GM19467 (cell line): ENCODE measurements around the gene PPARD.

ENCODE experiments used
- ATAC-seq: cut with Tn5 transposase; IDR thresholded peaks from one replicate; pipeline ENCODE4 v1.9.1; 2021; ENCODE audit warnings: mild to moderate bottlenecking, moderate library complexity; ENCODE audit not compliant: unreplicated experiment

PPARD gene

DNA sequence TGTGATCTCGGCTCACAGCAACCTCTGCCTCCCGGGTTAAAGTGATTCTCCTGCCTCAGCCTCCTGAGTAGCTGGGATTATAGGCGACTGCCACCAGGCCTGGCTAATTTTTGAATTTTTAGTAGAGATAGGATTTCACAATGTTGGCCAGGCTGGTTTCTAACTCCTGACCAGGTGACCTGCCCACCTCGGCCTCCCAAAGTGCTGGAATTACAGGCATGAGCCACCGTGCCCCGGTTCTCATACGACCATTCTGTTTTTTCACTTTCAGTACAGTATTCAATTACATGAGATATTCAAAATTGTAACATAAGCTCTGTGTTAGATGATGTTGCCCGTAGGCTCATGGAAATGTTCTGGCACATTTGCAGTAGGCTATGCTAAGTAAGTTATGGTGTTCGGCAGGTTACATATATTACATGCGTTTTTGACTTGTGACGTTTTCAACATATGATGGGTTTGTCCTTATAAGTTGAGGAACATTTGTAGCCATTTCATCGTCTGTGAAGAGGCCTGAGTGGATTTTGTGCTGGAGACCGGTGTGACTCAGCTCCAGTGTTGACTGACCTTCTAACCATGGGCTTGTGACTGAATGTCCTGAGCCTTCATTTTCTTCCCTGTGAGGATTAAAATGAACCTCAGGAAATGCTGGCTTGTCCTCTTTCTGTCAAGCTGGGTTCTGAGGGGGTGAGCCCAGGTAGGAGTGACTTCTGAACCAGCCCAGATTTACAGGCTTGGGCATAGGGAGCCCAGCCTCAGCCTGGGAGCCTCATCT lies 12.2 kb downstream of the PPARD start:
- no peak for ATAC-seq

DNA sequence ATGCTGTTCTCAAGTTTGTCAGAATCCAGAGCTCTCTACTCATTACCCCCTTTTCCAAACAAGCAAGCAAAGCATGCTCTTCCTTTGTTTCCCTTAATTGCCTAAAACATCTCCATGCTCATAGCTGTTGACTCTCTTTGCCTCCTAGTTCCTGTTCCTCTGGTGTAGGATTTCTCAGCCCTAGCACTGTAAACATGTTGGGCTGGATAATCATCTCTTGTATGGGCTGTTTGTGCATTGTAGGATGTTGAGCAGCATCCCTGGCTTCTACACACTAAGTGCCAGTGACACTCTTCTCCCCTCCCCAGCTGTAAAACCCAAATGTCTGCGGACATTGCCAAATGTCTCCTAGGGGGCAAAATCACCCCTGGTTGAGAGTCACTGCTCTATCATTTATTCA lies 14.0 kb downstream of the PPARD start:
- ATAC-seq, result no peak

DNA sequence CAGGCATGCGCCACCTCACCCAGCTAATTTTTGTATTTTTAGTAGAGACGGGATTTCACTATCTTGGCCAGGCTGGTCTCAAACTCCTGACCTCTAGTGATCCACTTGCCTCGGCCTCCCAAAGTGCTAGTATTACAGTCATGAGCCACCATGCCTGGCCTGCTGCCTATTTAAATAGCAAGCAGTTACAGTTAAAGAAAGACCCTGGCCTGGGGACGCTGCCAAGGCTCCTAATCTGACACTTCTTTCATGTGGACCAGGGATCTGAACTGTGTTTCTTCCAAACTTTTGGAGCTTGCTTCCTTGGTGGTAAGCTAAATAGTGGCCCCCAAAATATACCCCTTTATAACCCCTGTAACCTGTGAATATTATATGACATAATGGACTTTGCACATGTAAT lies 15.3 kb downstream of the PPARD start:
- ATAC-seq, result no peak

DNA sequence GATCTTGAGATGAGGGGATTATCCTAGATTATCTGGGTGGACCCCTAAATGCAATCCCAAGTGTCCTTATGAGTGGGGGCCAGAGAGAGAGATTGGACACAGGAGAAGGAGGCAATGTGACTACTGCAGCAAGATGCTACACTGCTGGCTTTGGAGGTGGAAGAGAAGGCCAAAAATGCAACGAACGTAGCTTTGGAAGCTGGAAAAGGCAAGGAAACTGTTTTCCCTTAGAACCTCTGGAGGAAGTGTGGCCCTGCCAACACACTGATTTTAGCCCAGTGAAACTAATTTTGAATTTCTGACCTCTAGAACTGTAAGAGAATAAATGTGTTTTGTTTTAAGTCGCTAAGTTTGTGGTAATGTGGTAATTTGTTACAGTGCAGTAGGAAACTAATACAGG lies 15.7 kb downstream of the PPARD start:
- no peak for ATAC-seq

DNA sequence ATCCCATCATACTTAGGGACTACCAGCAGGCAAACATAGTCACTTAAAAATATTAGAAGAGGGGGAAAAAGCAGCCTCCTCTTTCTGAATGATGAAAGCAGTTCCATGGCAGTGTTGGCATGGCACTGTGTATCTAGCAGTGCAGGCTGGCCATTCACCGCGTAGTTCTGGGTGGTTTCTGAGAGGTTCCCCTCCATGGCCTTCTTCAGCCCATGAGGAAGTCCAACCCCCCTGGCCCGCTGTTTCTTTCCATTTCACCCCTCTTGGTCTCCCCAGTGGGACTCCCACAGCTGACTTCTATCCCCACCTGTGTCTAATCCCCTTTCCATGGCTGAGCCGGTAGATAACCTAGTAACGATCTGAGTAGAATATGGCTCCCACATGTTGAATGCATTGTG lies 17.0 kb downstream of the PPARD start:
- no peak for ATAC-seq

DNA sequence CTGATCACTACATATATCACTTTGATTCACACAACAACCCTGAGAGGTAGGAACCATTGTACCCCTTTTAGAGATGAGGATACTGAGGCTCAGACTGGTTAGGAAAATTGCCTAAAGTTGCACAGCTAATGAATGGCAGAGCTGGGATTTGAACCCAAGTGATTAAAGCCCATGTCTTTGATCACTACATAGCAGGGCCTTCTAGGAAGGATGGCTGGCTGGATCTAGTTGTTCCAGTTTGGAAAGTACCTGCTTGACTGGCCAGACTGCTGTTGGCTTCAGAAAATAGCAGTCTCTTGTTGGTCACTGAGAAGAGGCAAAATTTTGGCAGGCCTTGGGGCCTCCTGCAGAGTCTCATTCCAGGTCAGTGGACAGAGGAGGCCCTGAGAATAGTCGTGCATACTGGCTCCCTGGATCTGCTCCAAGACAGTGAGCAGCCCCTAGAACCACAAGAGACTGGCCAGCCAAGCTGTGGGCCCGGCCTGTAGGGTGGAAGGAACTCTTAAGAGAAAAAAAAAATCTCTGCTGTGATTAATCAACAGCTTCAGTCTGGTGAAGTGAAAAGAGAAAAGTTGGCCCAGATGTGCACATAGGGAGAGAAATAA lies 17.5 kb downstream of the PPARD start:
- no peak for ATAC-seq

DNA sequence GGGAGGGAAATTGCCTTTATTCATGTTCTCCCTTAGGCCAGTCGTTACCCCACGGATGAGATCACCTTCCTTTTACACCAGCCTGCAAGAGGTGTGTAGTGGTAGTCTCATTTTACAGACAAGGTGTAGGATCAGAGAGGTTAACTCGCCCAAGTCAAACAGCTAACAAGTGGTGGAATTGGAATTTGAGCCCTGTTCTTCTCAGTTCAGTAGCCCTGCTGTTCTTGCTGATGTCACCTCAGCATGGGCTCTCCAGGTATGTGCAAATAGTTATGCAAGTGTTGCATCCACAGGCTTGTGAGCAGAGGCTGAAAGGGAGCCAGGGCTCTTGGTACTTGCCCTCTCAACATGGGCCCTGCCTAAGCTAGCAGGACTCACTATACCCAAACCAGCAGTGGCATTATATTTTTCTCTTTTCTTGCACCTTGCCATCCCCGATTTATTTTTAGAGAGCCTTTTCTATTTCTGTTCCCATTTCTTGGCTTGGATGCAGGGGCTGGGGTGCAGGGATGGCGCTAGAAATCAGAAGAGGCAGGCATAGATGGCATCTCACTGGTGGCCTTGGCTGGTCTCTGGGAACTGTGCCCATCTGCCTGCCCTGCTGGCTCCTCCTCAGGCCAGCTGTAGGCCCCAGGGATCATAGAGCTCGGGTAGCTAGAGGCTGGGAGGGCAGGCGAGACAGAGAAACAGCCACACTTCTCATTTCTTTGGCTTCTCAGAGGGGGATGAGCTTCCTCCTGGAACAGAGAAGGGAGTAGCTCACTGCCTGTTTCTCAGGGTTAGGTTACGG lies 18.2 kb downstream of the PPARD start:
- no peak for ATAC-seq

DNA sequence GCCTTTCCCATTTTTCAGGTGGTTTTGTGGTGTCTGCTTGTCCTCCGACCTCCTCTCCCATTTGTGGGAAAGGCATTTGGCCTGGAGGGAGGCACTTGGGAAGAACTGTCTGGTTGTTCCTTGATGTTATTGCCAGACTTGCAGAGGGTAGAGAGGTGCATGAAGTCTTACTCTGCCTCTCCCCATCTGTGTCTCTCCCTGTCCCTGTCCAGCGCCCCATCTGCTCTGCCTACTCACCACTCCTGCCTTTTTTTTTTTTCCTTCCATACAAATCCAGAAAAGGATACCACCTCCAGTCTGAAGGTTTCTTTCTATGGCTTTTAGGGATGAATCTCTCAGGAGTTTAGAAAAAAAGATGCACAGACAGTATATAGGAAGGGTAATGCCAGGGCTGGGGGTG lies 19.8 kb downstream of the PPARD start:
- no peak for ATAC-seq

DNA sequence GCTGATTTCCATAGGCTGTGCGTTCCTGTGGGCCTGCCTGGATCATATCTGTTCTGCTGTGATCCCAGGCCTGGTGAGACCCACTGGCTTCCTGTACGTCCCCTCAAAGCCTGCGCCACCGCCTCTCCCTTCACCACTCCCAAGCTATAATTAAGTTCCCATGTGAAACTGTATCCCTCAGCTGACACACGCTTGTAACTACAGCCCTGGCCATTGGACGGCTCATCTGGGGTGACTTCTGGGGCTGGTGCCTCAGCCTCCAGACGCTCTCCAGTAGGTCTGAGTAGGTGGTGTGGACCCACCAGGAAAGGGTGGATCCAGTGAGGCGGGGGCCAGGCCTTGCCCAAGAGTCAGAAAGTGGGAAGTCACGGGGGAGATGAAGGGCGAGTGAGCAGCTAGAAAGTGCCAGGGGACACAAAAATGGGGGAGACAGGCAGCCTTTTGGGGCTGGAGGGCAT lies 21.0 kb downstream of the PPARD start:
- ATAC-seq, result no peak

DNA sequence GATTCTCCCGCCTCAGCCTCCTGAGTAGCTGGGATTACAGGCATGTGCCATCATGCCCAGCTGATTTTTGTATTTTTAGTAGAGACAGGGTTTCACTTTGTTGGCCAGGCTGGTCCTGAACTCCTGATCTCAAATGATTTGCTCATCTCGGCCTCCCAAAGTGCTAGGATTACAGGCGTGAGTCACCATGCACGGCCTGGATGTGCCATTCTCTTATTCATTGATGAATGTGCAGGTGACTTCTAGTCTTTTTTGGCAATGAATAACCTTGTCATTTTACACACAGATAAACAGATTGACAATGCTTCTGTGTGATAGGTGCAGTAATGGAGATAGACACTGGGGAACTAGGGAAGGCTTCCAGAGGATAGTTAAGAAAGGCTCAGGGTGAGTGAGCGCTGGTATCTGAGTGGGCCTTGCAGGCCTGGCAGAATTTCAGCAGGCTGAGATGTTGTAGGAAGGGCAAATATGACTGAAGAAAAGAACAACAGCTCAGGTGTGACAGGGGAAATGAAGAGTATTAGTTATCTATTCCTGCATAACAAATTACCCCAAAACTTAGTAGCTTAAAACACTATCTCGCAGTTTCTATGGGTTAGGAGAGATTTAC lies 23.3 kb downstream of the PPARD start:
- no peak for ATAC-seq

DNA sequence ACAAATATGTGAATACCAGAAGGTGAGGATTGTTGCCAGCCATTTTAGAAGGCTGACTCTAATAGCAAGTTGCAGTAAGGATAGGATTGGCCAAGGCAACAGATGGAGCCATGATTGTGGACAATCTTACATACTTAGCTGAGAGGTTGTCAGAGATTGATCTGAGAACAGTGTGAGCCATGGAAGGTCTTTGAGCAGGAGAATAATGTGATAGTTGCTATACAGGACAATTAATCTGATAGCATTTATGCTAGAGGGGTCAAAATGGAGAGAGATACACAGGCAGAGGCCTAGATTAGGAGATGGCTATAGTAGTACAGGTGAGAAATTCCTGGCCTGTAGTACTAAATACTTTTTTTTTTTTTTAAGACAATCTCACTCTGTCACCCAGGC lies 23.8 kb downstream of the PPARD start:
- ATAC-seq, result no peak

DNA sequence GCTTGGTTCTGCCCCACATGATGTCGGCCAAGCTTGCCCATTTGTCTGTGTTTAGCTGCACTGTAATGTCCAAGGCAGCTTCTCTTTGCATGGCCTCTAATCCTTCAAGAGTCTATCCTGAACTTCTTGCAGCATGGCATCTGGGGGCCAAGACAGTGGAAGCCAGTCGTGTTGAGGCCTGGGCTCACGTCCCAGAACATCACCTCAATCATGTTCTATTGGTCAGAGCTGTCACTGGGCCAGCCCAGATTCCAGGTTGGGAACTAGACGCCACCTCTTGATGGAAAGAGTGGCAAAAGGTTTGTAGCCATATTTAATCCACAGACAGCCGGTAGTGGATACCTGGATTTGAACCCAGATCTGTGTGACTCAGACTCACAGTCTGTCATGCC lies 25.3 kb downstream of the PPARD start:
- no peak for ATAC-seq

DNA sequence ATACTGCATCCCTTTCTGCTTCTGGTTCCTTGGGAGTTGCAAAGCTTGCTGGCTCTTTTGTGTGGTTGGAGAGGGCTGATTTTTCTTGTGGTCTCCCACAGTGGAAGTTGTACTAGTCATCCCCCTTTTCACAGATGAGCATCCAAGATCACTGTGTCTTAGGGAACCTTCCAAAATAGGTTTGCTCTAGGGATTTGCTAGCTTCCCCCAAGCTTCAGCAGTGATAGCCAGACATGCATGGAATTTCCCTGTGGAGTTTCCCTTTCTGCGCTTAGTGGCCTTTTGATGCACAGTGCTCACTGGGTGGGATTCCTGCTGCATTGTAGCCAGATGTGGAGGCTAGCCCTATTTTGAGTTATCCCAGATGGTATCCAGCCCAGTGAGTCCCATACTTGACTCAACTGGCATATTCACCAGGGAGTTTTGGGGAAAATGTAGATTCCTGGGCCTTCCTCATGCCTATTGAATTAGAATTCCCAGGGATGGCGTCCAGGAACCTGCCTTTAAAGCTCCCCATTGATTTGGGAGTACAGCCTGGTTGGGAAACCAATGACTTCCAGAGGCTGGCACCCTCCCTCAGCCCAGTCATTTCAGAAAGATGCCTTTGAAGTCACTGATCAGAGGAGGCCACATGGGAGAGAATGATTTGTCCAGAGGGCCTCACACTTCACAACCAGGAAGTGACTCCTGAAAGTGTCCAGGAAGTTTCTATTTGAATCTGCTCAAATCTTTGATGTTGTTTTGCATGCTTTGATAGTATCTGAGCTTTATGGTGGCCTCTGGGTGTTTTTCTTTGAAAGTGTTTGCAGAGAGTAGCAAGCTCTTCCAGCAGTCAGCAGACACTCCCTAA lies 25.9 kb downstream of the PPARD start:
- ATAC-seq, result no peak

DNA sequence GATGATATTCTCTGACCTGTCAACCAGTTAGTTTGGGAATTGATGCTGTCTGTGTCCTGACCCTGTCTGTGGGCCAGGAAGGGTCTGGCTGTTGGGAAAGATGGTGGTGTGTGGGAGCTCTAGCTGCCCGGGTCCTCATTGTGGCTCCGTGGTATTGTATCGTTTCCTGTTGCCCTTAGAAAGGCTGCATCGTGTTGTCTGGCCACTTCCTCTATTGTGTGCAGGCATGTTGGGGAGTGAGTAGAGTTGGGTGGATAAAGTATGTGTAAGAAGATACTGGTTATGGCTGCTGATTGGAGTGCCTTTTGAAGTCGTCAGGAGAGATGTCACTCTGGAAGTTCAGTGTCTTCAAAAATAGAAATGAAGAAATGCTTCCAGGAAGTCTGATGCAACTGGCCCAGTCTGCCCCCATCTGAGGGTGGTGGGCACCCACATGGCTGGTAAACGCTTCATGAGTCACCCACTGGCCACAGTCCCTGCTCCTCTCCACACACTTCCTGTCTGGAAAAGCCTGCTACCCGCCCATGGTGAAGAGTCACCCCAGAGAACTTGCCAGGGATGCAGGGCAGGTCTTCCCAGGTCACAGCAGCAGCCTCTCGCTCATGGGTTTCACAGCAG lies 27.9 kb downstream of the PPARD start:
- ATAC-seq, result no peak

DNA sequence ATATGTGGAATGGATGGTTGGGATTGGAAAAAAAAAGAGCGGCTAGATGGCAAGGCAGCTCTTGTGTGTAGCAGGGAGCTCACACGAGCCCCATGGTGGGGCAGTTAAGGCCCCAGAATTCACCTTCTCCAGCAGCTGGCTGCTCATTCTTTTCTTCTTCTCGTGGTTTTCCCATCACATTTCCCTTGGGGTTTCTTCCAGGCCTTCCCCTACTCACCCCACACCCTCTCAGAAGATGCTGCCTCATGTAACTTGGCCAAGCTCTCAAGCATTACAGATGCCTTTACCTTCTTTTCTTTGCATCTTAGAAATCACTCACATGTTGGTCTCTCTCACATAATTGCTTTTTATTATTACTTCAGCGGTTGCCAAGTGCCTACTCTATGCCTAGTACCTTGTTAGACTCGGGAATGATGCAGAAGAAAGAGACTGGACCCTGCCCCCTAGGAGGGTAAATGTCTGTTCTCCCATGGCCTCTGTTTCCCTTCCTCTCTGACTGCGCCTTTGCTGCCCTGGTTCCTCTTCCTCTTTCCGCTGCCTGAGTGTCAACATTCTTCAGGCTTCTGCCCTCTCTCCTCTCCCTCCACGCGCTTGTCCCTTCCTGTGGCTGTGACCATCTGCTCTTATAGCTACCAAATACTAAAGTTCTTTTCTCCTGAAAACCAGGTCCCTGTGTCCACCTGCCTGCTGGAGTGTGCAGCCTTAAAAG lies 28.6 kb downstream of the PPARD start:
- no peak for ATAC-seq

DNA sequence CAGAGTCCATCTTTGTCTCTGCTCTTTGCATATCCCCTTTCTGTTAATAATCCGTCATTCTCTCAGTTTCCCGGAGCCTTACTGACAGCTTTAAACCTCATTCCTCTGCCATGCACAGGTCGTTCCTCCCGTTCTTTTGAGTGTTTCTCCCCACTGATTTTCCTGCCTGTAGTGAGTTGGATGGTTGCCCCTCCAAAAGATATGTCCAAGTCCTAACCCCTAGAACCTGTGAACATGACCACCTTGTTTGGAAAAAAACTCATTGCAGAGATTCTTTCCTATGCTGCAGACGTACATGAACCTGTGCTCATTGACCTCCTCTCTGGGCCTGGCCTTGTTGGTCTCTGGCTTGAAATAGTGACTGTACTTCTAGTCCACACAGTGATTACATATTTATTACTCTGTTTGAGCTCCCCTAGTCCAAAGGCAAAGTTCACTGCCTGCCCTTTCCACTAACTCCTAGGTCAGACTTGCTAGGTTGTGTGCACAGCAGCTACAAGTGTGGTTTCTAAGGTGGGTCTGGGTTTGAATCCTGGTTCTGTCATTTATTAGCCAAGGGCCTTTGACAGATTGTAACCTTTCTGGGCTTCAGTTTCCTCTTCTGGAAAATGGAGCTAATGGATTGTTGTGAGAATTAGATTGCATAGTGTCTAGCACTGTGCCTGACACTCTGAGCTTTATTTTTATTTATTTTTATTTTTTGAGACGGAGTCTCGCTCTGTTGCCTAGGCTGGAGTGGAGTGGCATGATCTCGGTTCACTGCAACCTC lies 29.3 kb downstream of the PPARD start:
- ATAC-seq, result no peak

DNA sequence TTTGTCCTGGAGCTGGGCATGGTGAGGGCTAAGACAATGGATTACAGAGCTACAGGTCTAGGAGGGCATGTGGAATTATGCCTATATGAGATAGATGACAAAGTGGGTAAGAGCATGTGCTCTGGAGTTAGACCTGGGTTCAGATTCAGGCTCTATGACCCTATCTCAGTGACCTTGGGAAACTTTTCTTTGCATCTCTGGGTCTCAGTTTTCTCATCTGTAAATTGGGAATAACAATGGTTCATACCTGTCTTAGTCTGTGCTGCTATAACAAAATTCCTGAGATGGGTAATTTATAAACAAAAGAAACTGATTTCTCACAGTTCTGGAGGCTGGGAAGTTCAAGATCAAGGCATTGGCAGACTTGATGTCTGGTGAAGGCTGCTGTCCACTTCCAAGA lies 30.3 kb downstream of the PPARD start:
- ATAC-seq, result no peak

DNA sequence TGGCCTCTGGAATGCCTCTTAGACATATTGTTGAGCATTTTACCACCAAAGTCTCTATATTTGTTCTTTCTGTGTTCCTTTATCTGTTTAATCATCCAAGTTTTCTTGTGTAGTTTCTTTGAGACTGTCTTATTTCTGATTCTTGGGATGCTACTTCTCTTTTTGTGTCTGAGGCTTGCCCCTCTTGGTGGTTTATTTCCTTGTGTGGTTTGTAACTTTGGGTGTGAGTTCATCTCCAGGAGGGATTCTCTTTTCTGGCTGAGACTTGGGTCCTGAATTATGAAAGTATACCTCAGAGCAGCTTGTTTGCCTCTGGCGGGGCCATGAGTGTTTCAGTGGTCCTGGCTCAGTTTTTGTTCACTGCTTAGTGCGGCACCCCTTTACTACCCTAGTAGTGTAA lies 33.9 kb downstream of the PPARD start:
- no peak for ATAC-seq

DNA sequence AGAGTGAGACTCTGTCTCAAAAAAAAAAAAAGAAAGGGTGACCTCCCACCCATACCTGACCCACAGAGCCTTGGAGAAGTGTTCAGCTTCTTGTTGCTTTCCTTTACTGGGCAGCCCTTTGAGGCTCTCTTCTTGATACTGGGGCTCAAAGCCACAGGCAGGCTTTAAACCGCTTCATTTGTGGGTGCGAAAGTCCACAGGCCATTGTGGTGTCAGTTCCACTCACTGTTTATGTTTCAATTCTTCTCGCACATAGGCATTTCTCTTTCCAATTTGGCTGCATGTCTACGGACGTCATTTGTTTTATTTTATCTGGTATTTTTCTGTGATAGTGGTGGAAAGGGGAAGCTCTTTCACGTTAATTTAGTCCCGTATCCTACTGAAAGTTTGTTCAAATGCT lies 34.6 kb downstream of the PPARD start:
- no peak for ATAC-seq
